ENCODE data around the gene HEPHL1.

Gene HEPHL1

GRCh38 chr11:94046796-94047195, 25.6 kb downstream of the HEPHL1 start:
- no peak overlapping the region for H2AFZ ChIP-seq (ENCODE audit: low read depth, low read length)
- no peaks in the 10 kb centered on the region for H3K79me2 ChIP-seq (ENCODE audit: low read length)
- H3K27ac ChIP-seq (ENCODE audit: low read length) = no peak overlapping the region
- H4K20me1 ChIP-seq (ENCODE audit: insufficient read depth, low read length) = no peaks in the 10 kb centered on the region
- no peak overlapping the region for H3K4me3 ChIP-seq (ENCODE audit: low read length)
- no peaks in the 10 kb centered on the region for H3K9me3 ChIP-seq (ENCODE audit: insufficient read depth, low read length)
- no peak overlapping the region for H3K9ac ChIP-seq (ENCODE audit: low read length)
- no peak overlapping the region for H3K4me2 ChIP-seq (ENCODE audit: low read length)
- TF ChIP-seq CTCF (IDR thresholded peaks at IDR 0.05; ENCODE audit: low read depth, low read length) (no peak), EZH2phosphoT487 (IDR thresholded peaks at IDR 0.05; ENCODE audit: low read depth) (no peak)
- no peaks in the 10 kb centered on the region for H3K4me1 ChIP-seq (ENCODE audit: low read length)
- H3K27me3 ChIP-seq (ENCODE audit: low read depth, low read length) = 0 out of 2 replicates have a peak, but pooled peaks cover 7% of the 10 kb centered on the region
- no peaks in the 10 kb centered on the region for H3K36me3 ChIP-seq (replicated peaks; ENCODE audit: low read depth, low read length)

- H3K4me3 ChIP-seq (ENCODE audit: low read length) = no peak overlapping the region
- no peaks in the 10 kb centered on the region for H4K20me1 ChIP-seq (ENCODE audit: insufficient read depth, low read length)
- no peaks in the 10 kb centered on the region for H3K4me1 ChIP-seq (ENCODE audit: low read length)
- TF ChIP-seq EZH2phosphoT487 (IDR thresholded peaks at IDR 0.05; ENCODE audit: low read depth) (no peak), CTCF (IDR thresholded peaks at IDR 0.05; ENCODE audit: low read depth, low read length) (no peak)
- H3K27me3 ChIP-seq (ENCODE audit: low read depth, low read length) = 0 out of 2 replicates have a peak, but pooled peaks cover 5% of the 10 kb centered on the region
- H3K9me3 ChIP-seq (ENCODE audit: insufficient read depth, low read length) = no peaks in the 10 kb centered on the region
- no peaks in the 10 kb centered on the region for H3K36me3 ChIP-seq (replicated peaks; ENCODE audit: low read depth, low read length)
- no peak overlapping the region for H3K4me2 ChIP-seq (ENCODE audit: low read length)
- no peak overlapping the region for H3K9ac ChIP-seq (ENCODE audit: low read length)
- no peaks in the 10 kb centered on the region for H3K79me2 ChIP-seq (ENCODE audit: low read length)
- H2AFZ ChIP-seq (ENCODE audit: low read depth, low read length) = no peak overlapping the region
- no peak overlapping the region for H3K27ac ChIP-seq (ENCODE audit: low read length)
These were observed 27.0 kb downstream of the HEPHL1 start for GRCh38 chr11:94048032-94048709.

- no peaks in the 10 kb centered on the region for H4K20me1 ChIP-seq (ENCODE audit: insufficient read depth, low read length)
- H3K27me3 ChIP-seq (ENCODE audit: low read depth, low read length) = 0 out of 2 replicates have a peak, but pooled peaks cover 2% of the 10 kb centered on the region
- no peak overlapping the region for H3K4me3 ChIP-seq (ENCODE audit: low read length)
- H3K27ac ChIP-seq (ENCODE audit: low read length) = no peak overlapping the region
- no peak overlapping the region for H2AFZ ChIP-seq (ENCODE audit: low read depth, low read length)
- H3K9ac ChIP-seq (ENCODE audit: low read length) = no peak overlapping the region
- H3K4me1 ChIP-seq (ENCODE audit: low read length) = no peaks in the 10 kb centered on the region
- TF ChIP-seq EZH2phosphoT487 (IDR thresholded peaks at IDR 0.05; ENCODE audit: low read depth) = no peak
- no peak for TF ChIP-seq CTCF (IDR thresholded peaks at IDR 0.05; ENCODE audit: low read depth, low read length)
- H3K4me2 ChIP-seq (ENCODE audit: low read length) = no peak overlapping the region
- H3K79me2 ChIP-seq (ENCODE audit: low read length) = no peaks in the 10 kb centered on the region
- H3K36me3 ChIP-seq (replicated peaks; ENCODE audit: low read depth, low read length) = no peaks in the 10 kb centered on the region
- H3K9me3 ChIP-seq (ENCODE audit: insufficient read depth, low read length) = no peaks in the 10 kb centered on the region
These were observed 28.2 kb downstream of the HEPHL1 start for GRCh38 chr11:94049351-94049750.

GRCh38 chr11:94058630-94059029, 37.5 kb downstream of the HEPHL1 start:
- H3K4me3 ChIP-seq (ENCODE audit: low read length) = no peak overlapping the region
- TF ChIP-seq EZH2phosphoT487 (IDR thresholded peaks at IDR 0.05; ENCODE audit: low read depth) = no peak
- no peak for TF ChIP-seq CTCF (IDR thresholded peaks at IDR 0.05; ENCODE audit: low read depth, low read length)
- no peaks in the 10 kb centered on the region for H3K36me3 ChIP-seq (replicated peaks; ENCODE audit: low read depth, low read length)
- H2AFZ ChIP-seq (ENCODE audit: low read depth, low read length) = no peak overlapping the region
- no peaks in the 10 kb centered on the region for H3K4me1 ChIP-seq (ENCODE audit: low read length)
- H4K20me1 ChIP-seq (ENCODE audit: insufficient read depth, low read length) = no peaks in the 10 kb centered on the region
- H3K9me3 ChIP-seq (ENCODE audit: insufficient read depth, low read length) = no peaks in the 10 kb centered on the region
- H3K9ac ChIP-seq (ENCODE audit: low read length) = no peak overlapping the region
- H3K27ac ChIP-seq (ENCODE audit: low read length) = no peak overlapping the region
- peaks cover 21% of the 10 kb centered on the region; the same call in 1 of the 2 replicates for H3K27me3 ChIP-seq (ENCODE audit: low read depth, low read length)
- no peaks in the 10 kb centered on the region for H3K79me2 ChIP-seq (ENCODE audit: low read length)
- no peak overlapping the region for H3K4me2 ChIP-seq (ENCODE audit: low read length)
